HG03064 (cell line): ENCODE data around the gene QSOX2.

Experiments
- ATAC-seq: cut with Tn5 transposase; IDR thresholded peaks from one replicate; pipeline ENCODE4 v1.9.1; 2021; ENCODE audit warnings: low read depth; ENCODE audit not compliant: unreplicated experiment

The QSOX2 gene

GRCh38 chr9:136194540-136194939, 51.1 kb downstream of the QSOX2 start:
- no peak for ATAC-seq

- no peak for ATAC-seq
Observed at GRCh38 chr9:136193891-136194279, 51.7 kb downstream of the QSOX2 start.

GRCh38 chr9:136193127-136193890, 52.3 kb downstream of the QSOX2 start:
- no peak for ATAC-seq

DNA sequence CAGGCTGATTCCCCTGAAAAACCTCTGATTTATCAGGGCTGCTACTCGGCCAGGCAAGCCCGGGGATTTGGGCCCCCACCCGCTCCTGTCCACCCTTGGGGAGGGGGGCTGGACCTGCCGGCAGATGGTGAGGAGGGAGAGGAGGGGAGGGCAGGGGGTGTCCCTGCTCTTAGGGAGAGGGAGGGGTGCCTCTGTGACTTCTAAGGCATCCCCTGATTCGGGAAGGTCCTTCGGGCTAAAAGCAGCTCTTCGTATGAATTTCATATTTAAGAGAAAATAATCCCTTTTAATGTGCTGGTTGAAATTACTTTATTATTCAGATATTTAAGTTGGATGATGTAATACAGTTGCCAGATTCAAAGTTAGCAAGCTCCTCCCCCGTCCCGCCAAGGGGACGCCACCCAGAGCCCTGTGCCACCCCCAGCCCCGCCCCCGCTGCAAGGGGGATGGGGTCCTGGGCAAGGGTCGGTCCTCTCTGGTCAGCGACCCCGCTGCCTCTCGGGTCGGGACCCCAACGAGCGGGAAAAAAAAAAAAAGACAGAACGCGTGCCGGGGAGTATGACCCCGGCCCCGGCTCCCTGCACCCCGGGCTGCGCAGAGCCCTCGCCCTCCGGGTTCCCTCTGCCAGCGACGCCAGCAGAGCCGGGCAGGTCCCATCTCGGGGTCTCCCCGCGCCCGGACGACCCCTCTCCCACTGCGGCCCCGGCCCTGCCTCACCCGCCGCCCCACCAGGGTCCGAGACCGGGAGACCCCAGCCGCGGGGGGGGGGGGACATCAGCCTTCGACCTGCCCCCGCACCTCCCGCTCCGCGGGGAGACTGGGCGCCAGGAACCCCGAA, 53.1 kb downstream of the QSOX2 start:
- no peak for ATAC-seq

- ATAC-seq, result no peak
Observed at GRCh38 chr9:136191960-136192286, 53.7 kb downstream of the QSOX2 start.

- ATAC-seq, result no peak
Observed at GRCh38 chr9:136191099-136191959, 54.3 kb downstream of the QSOX2 start.

GRCh38 chr9:136190656-136191055, 55.0 kb downstream of the QSOX2 start:
- no peak for ATAC-seq

DNA sequence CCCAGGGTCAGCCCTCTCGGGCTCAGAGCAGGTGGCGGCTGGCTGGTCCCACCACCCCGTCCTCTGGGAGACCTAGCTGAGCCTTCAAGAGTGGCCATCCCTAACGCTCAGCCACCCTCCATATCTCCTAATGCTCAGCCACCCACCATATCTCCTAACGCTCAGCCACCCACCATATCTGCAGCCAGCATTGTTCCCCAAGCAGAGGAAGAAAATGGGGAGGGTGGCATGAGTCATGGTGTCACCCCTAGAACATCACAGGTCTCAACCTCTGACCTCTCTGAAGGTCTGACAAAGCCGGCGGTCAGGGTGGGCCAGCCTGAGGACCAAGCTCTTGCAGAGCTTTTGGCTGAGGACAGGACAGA, 55.4 kb downstream of the QSOX2 start:
- no peak for ATAC-seq

DNA sequence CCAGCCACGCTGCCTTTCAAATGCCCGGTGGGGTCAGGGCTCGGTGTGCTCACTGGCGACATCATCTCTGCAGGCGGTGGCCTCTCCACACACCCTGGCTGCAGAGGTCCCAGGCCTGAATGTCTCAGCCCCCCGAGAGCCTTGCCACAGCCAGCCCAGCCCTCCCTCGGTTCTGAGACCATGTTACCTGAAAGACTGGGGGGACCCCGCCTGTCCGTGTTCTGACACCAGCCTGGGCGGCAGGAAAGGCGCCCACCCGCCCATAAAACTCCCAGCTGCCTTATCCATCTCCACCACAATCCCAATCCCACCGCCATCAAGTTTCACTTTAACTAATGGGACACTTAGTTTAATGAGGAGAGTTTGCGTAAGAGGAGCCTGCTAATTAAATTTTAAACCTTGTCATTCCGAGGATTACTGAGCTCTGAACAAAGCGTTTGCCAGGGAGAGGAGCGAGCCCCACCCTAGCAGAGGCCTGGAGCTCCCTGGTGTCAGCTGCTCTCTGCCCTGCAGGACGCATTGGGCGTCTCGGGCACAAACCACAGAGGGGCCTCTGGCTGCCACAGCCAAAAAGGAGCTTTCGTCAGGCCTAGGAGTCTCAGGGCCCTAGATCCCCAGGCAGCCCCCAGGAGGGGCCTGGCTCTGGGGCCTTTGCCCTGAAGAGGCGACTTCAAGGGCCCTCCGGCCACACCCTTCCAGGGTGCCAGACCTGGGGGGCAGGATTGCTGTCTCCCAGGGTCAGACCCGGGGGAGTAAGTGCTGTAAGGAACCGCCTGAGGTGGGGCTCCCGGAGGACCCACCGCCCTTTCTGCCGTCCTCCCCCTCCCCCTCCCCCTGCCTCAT, 56.0 kb downstream of the QSOX2 start:
- ATAC-seq, result no peak

- no peak for ATAC-seq
Observed at GRCh38 chr9:136187683-136188586, 57.7 kb downstream of the QSOX2 start.

- ATAC-seq, result no peak
Observed at GRCh38 chr9:136187197-136187596, 58.4 kb downstream of the QSOX2 start.

DNA sequence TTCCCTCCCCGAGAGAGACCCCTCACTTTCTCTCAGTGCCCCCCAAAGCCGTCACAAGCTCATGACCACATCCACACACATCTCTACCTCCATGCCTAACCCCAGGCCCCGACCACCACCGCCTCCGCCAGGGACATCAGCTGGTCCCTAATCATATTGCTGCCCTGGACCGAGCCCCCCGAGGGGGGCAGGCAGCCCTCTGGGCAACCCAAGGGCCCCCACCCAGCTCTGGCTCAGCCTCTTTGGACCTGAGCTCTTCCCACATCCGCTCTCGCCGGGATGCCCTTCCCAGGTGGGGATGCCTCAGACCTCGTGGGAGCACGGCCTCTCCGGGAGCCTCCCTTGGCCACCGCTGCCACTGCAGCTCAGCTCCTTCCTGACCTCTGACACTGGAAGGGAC, 59.2 kb downstream of the QSOX2 start:
- no peak for ATAC-seq

DNA sequence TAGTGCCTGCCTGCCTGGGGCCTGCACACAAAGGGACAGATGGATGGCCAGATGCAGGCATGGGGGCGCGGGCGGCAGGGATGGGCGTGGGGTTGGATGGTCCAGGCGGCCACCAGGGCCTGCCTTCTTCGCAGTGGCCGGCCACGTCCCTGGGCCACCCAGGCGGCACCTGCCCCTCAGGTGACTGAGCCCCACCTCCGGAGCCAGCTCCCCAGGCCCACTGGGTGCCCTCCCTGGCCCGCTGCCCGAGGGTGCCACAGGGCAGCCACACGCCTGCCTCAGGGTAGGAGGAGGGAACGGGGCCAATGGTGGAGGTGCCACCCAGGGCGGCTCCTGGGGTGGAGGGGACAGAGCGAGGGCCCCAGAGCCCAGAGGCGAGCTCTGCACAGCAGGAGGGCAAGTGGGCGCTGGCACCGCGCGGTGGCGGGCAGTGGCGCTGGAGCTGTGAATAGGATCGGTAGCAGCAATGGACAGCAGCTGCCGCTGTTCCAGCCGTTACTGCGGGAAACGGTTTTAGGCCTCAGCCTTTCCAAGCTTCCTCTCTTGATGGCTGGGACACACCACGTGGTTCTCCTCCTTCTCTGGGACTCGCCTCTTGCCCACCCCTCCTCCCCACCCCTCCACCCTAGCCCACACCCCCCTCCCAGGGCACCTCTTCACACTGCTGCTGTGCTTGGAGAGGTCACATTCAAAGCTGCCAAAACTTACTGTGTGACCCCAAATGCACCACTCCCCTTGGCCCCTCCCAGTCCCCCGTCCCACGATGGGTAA, 59.8 kb downstream of the QSOX2 start:
- ATAC-seq, result no peak

GRCh38 chr9:136185066-136185465, 60.5 kb downstream of the QSOX2 start:
- ATAC-seq, result no peak

DNA sequence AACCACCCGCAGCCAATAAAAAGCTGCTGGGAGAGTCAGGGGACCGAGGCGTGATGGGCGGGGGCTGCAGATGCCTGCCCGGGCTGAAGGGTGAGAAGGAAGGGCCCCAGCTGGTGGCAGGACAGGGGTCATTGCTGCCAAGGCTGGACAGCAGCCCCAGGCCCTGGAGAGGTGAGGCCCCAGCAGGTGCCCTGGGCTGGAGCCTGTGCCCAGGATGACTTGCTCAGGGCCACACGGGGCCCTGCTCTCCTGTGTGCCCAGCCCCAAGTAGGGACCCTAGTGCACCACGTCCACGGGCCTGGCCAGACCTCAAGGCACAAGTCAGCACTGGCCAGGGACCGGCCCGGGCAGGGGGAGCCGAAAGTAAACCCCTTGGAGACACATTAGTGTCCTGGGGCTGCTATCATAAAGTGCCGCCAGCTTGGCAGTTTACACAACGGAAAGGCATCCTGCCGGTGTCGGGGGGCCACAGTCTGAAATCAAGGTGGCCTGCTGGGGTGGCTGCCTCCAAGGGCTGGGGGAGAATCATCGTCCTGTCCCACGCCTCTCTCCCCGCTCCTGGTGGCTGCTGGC, 62.7 kb downstream of the QSOX2 start:
- no peak for ATAC-seq

DNA sequence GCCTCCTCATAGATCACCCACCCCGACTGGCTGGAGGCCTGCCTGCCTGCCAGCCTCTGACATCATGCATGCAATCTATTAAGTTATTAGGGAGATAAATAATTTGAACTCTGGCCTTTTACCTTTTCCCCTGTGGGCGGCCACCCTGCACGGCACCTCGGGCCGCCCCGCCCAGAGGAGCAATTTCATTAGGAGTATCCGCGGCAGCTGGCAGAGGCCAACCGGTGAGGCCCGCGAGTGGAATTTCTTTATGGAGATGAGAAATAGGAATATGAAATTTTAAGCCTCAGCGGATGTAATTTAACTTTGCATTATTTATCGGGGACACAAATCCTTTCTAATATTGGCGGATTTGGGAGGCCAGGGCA, 63.2 kb downstream of the QSOX2 start:
- ATAC-seq, result no peak

- ATAC-seq, result no peak
Observed at GRCh38 chr9:136181784-136182419, 63.7 kb downstream of the QSOX2 start.

GRCh38 chr9:136180586-136180985, 65.0 kb downstream of the QSOX2 start:
- no peak for ATAC-seq
